ENCODE data around the gene CPVL.

Gene CPVL

DNA sequence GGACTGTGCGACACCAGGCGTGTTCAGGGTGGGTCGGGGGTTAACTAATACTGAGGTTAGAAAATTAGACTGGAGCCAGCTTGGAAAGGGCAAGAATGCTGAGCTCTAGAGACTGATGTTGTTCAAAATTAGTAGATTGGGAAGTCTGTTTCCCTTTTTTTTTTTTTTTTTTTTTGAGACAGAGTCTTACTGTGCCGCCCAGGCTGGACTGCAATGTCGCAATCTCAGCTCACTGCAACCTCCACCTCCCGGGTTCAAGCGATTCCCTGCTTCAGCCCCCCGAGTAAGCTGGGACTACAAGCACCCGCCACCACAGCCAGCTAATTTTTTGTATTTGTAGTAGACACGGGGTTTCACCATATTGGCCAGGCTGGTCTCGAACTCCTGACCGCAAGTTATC is 2.7 kb upstream of the CPVL start:
- Histone ChIP-seq H2AFZ (ENCODE audit: low read depth, low read length) (no peak overlapping the region), H3K36me3 (ENCODE audit: insufficient read depth, low read length) (no peaks in the 10 kb centered on the region; the same call in 1 of the 2 replicates), H4K20me1 (ENCODE audit: insufficient read depth, low read length) (no peaks in the 10 kb centered on the region), H3K79me2 (ENCODE audit: insufficient read depth, low read length) (peaks cover 16% of the 10 kb centered on the region), H3K27me3 (ENCODE audit: insufficient read depth, low read length, poor library complexity) (no peaks in the 10 kb centered on the region), H3K4me2 (ENCODE audit: insufficient read depth, low read length) (no peak overlapping the region), H3K9me3 (ENCODE audit: insufficient read depth, low read length, severe bottlenecking) (no peaks in the 10 kb centered on the region), H3K27ac (ENCODE audit: low read length) (no peak overlapping the region), H3K9ac (ENCODE audit: low read depth, low read length) (no peak overlapping the region), H3K4me3 (ENCODE audit: low read depth in 1 of 2, low read length in 2 of 2) (no peak overlapping the region), H3K4me1 (ENCODE audit: insufficient read depth, low read length) (peaks cover 51% of the 10 kb centered on the region)
- ATAC-seq (ENCODE audit: insufficient read depth, low read depth) (no peak), DNase-seq (no peak)
- TF ChIP-seq, protein P1, sequence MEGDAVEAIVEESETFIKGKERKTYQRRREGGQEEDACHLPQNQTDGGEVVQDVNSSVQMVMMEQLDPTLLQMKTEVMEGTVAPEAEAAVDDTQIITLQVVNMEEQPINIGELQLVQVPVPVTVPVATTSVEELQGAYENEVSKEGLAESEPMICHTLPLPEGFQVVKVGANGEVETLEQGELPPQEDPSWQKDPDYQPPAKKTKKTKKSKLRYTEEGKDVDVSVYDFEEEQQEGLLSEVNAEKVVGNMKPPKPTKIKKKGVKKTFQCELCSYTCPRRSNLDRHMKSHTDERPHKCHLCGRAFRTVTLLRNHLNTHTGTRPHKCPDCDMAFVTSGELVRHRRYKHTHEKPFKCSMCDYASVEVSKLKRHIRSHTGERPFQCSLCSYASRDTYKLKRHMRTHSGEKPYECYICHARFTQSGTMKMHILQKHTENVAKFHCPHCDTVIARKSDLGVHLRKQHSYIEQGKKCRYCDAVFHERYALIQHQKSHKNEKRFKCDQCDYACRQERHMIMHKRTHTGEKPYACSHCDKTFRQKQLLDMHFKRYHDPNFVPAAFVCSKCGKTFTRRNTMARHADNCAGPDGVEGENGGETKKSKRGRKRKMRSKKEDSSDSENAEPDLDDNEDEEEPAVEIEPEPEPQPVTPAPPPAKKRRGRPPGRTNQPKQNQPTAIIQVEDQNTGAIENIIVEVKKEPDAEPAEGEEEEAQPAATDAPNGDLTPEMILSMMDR (IDR thresholded peaks at IDR 0.05; ENCODE audit: borderline replicate concordance, extremely low read depth, low read length, poor library complexity, severe bottlenecking): no peak
- TF ChIP-seq EZH2 (IDR thresholded peaks at IDR 0.05; ENCODE audit: borderline replicate concordance, low read depth, low read length, severe bottlenecking): no peak

DNA sequence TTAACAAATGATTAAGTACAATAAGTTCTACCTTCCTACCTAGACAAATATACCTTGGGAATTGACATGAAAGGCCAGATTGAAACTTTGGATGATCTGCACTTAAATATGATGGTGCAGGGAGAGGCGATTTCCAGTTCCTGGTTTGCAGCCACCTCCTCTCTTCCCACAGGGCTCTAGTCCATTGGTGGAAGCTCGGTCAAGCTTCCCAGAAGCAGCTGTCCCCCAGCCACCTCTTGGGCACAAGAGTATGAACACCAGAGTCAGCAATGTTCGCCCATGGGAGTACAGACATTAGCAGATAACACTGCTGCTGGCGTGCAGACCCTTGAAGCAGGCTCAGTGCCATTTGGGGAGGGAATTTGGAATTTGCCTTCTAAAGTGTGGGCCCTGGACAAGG is 1.5 kb upstream of the CPVL start:
- H3K36me3 ChIP-seq (ENCODE audit: insufficient read depth, low read length): no peaks in the 10 kb centered on the region; the same call in 1 of the 2 replicates
- H3K27ac ChIP-seq (ENCODE audit: low read length): no peak overlapping the region
- H3K4me3 ChIP-seq (ENCODE audit: low read depth in 1 of 2, low read length in 2 of 2): no peak overlapping the region
- peaks cover 16% of the 10 kb centered on the region for H3K79me2 ChIP-seq (ENCODE audit: insufficient read depth, low read length)
- H3K27me3 ChIP-seq (ENCODE audit: insufficient read depth, low read length, poor library complexity): no peaks in the 10 kb centered on the region
- ATAC-seq (ENCODE audit: insufficient read depth, low read depth) (no peak), DNase-seq (no peak)
- no peak overlapping the region for H2AFZ ChIP-seq (ENCODE audit: low read depth, low read length)
- no peaks in the 10 kb centered on the region for H3K9me3 ChIP-seq (ENCODE audit: insufficient read depth, low read length, severe bottlenecking)
- TF ChIP-seq EZH2 (IDR thresholded peaks at IDR 0.05; ENCODE audit: borderline replicate concordance, low read depth, low read length, severe bottlenecking): no peak
- TF ChIP-seq, protein P1 (IDR thresholded peaks at IDR 0.05; ENCODE audit: borderline replicate concordance, extremely low read depth, low read length, poor library complexity, severe bottlenecking): no peak
- H4K20me1 ChIP-seq (ENCODE audit: insufficient read depth, low read length): no peaks in the 10 kb centered on the region
- H3K4me2 ChIP-seq (ENCODE audit: insufficient read depth, low read length): 0 out of 2 replicates have a peak overlapping the region, but pooled peaks have one; percentile 96
- peaks cover 39% of the 10 kb centered on the region for H3K4me1 ChIP-seq (ENCODE audit: insufficient read depth, low read length)
- H3K9ac ChIP-seq (ENCODE audit: low read depth, low read length): no peak overlapping the region

DNA sequence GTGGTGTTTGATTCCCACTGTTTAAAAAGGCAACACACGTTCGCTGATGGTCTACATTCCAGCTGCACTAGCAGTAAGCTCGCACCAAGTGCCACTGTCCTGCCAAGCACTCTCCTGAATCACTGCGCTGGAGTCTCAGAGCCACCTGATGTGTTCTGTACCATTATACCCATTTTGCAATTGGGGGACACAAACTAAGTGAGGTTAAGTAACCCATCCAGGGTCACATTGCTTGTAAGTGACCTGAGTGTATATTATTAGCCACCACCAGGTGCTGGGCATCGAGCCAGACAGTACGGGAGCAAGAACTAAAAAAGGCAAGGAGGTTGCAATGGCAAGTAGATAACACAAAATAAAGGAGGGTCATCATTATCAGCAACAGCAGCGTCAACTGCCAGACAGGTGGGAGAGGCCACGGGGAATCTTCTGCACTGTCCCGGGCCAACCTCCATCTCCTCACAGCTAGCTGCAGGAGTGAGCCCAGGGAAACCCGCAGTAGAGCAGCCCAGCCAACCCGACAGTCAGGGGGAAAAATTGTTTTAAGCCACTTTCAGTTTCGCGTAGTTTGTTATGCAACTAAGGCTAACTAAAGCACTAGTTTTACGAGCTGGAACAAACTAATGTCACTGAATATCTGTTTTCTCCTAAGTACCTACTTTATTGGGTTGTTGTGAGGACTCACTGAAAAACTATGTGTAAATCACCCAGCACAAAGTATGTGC is 712 bp upstream of the CPVL start:
- Histone ChIP-seq H4K20me1 (ENCODE audit: insufficient read depth, low read length) (no peaks in the 10 kb centered on the region), H3K36me3 (ENCODE audit: insufficient read depth, low read length) (no peaks in the 10 kb centered on the region; the same call in 1 of the 2 replicates), H3K4me3 (ENCODE audit: low read depth in 1 of 2, low read length in 2 of 2) (peak overlapping the region; percentile 60 to 96; a peak in 3 of 4 replicates), H2AFZ (ENCODE audit: low read depth, low read length) (peak overlapping the region; percentile 99), H3K79me2 (ENCODE audit: insufficient read depth, low read length) (peaks cover 16% of the 10 kb centered on the region), H3K4me2 (ENCODE audit: insufficient read depth, low read length) (peak overlapping the region; percentile 96), H3K27me3 (ENCODE audit: insufficient read depth, low read length, poor library complexity) (no peaks in the 10 kb centered on the region), H3K4me1 (ENCODE audit: insufficient read depth, low read length) (peaks cover 39% of the 10 kb centered on the region), H3K9me3 (ENCODE audit: insufficient read depth, low read length, severe bottlenecking) (no peaks in the 10 kb centered on the region), H3K27ac (ENCODE audit: low read length) (peak overlapping the region; percentile 86), H3K9ac (ENCODE audit: low read depth, low read length) (peak overlapping the region; percentile 87)
- ATAC-seq (ENCODE audit: insufficient read depth, low read depth): no peak
- no peak for DNase-seq
- TF ChIP-seq, protein P1 (IDR thresholded peaks at IDR 0.05; ENCODE audit: borderline replicate concordance, extremely low read depth, low read length, poor library complexity, severe bottlenecking): no peak
- TF ChIP-seq EZH2 (IDR thresholded peaks at IDR 0.05; ENCODE audit: borderline replicate concordance, low read depth, low read length, severe bottlenecking): no peak
